ENCODE measurements around the gene CATSPERD.

DNA sequence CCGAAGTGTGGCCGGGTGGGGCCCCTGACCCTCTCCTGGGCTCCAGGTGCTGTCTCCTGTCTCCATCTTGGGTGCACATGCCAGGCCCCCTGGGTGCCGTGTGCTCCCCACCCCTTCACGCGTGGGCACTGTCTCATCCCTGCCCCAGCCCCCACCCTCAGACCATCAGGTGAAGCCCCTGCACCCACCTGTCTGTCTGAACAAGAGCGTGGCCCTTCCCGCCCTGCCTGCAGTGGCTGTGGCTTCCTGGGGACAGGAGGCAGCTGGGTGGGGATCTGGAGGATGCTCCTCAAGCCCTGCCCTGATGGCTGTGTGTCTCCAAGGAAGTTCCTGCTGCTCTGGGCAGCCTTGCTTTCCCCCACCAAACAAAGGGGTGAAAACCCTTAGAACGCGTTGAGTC is 61.9 kb downstream of the CATSPERD start:
- TF ChIP-seq, protein P1, sequence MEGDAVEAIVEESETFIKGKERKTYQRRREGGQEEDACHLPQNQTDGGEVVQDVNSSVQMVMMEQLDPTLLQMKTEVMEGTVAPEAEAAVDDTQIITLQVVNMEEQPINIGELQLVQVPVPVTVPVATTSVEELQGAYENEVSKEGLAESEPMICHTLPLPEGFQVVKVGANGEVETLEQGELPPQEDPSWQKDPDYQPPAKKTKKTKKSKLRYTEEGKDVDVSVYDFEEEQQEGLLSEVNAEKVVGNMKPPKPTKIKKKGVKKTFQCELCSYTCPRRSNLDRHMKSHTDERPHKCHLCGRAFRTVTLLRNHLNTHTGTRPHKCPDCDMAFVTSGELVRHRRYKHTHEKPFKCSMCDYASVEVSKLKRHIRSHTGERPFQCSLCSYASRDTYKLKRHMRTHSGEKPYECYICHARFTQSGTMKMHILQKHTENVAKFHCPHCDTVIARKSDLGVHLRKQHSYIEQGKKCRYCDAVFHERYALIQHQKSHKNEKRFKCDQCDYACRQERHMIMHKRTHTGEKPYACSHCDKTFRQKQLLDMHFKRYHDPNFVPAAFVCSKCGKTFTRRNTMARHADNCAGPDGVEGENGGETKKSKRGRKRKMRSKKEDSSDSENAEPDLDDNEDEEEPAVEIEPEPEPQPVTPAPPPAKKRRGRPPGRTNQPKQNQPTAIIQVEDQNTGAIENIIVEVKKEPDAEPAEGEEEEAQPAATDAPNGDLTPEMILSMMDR (IDR thresholded peaks at IDR 0.05): no peak
- TF ChIP-seq EP300 (IDR thresholded peaks at IDR 0.05): no peak

All from gastroesophageal sphincter (tissue), 3 donors.